GM06990 (cell line): ENCODE measurements around the gene ZNF346.
A peak's percentile ranks its signal among the peaks of the same experiment; 100 is the strongest.

Source experiments
- DNase-seq: peaks from one replicate; pipeline ENCODE4 v3.0.0-alpha.2; 2011; ENCODE audit not compliant: insufficient read length; ENCODE audit errors: extremely low read depth
- H3K27me3 ChIP-seq: replicated peaks from 2 replicates; pipeline ENCODE4 v1.6.0; 2011; ENCODE audit warnings: low read length; ENCODE audit not compliant: control insufficient read depth, insufficient read depth
- H3K36me3 ChIP-seq: 2 replicates; pipeline ENCODE4 v1.5.1; 2011; ENCODE audit warnings: low read length; ENCODE audit not compliant: control insufficient read depth, insufficient read depth
- H3K4me3 ChIP-seq: replicated peaks from 2 replicates; pipeline ENCODE4 v1.5.1; 2011; ENCODE audit warnings: low read depth, mild to moderate bottlenecking, control low read depth, low read length
- CTCF ChIP-seq: IDR thresholded peaks from 2 replicates; pipeline ENCODE4 v1.5.1; 2011; ENCODE audit warnings: low read length, control low read depth, mild to moderate bottlenecking, inconsistent platforms; ENCODE audit not compliant: insufficient read depth, poor library complexity, severe bottlenecking

ZNF346 gene

GRCh38 chr5:177065491-177065890, 43.0 kb downstream of the ZNF346 start:
- no peaks in the 10 kb centered on the region for H3K27me3 ChIP-seq
- no peak for DNase-seq
- H3K4me3 ChIP-seq: no peak overlapping the region
- no peak for TF ChIP-seq CTCF
- peaks cover 17% of the 10 kb centered on the region for H3K36me3 ChIP-seq

- DNase-seq: no peak
- Histone ChIP-seq H3K36me3 (peaks cover 17% of the 10 kb centered on the region), H3K4me3 (no peak overlapping the region), H3K27me3 (no peaks in the 10 kb centered on the region)
- no peak for TF ChIP-seq CTCF
These were observed 43.7 kb downstream of the ZNF346 start for GRCh38 chr5:177066224-177066623.

GRCh38 chr5:177067503-177067902, 45.0 kb downstream of the ZNF346 start:
- H3K36me3 ChIP-seq: peaks cover 16% of the 10 kb centered on the region
- no peak for TF ChIP-seq CTCF
- H3K4me3 ChIP-seq: no peak overlapping the region
- no peaks in the 10 kb centered on the region for H3K27me3 ChIP-seq
- no peak for DNase-seq

GRCh38 chr5:177070536-177071191, 48.2 kb downstream of the ZNF346 start:
- H3K36me3 ChIP-seq: peaks cover under 1% of the 10 kb centered on the region
- H3K4me3 ChIP-seq: no peak overlapping the region
- no peak for DNase-seq
- H3K27me3 ChIP-seq: no peaks in the 10 kb centered on the region
- no peak for TF ChIP-seq CTCF

- peak; percentile 86 for TF ChIP-seq CTCF
- no peaks in the 10 kb centered on the region for H3K27me3 ChIP-seq
- DNase-seq: peak; percentile 43
- no peaks in the 10 kb centered on the region; the same call in none of the 2 replicates for H3K36me3 ChIP-seq
- H3K4me3 ChIP-seq: no peak overlapping the region
These were observed 49.3 kb downstream of the ZNF346 start for GRCh38 chr5:177071666-177072385.
